NCI-H2107 treated with DMSO at 0.1 percent for 48 hours (cell line): ENCODE measurements around the gene MYOM1.

Experiments used
- DNase-seq: peaks from one replicate; lab custom pipeline; 2025; ENCODE audit not compliant: unreplicated experiment; lab: John Stamatoyannopoulos, UW

Gene MYOM1

DNA sequence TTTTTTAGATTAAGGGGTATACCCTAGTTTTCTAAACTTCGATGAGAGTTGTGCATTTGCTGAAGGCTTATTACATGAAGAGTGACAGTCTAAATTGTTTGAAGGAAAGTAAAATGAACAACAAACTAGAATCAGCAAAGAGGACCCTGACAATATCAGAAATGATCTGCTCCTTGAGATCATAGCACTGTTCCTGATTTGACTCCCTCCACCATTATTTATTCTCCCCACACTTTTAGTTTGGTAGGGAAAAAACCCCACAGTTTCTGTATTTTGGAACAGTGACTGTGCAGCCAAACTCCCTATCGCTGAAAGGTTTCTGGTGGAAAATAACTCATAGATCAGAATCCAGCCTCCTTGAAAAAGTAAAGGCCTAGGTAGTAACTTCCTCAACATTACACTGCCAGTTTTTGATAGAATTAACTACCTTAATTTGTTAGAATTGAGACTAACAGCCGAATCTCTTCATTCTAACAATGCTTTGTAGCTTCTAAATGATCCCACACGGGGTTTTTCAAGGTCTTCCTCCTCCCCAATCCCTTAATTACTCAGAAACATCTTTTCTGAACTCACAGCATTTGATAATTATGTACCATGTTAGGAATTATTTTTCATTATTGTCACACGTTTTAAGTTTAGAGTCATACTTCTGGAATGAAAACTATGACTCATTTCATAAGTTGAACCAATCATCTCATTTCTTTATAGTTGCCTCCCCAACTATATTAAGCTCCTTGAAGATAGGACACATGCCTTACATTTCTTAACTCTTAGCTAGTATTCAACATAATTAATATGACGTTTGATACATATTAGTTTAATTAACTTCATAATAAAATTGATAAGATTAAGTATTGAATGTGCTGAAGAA is 30.7 kb upstream of the MYOM1 start:
- no peak for DNase-seq

DNA sequence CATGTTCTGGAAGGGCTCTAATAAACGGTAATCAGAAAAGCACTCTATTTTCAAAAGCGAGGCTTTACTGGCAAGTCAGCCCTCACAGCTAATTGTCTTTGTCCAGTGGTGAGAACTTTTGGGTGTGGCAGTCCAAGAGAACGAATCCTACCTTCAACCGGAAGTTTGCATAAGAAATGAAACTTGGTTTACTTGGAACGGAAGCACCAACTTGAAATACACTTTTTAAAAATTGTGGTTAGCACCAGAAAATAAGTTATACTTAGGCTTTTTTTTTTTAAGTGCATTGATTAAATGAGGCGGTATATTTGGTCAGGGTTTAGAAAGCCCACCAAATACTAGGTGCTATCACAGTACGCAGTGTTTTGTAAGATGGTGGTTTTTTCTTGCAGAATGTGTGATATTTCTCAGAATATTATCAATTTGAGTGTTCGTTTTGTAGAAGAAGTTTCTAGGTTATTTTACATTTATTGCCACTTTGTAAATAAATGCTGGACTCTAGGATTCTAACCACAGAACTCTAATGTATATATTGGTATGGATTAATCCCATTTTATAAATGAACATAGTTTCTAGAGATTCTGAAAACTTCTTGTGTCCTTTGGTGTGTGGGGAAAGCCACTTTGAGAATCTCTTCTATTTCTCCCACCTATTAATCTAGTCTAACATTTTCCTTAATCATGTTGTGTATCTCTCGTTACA is 29.0 kb upstream of the MYOM1 start:
- DNase-seq, result no peak

DNA sequence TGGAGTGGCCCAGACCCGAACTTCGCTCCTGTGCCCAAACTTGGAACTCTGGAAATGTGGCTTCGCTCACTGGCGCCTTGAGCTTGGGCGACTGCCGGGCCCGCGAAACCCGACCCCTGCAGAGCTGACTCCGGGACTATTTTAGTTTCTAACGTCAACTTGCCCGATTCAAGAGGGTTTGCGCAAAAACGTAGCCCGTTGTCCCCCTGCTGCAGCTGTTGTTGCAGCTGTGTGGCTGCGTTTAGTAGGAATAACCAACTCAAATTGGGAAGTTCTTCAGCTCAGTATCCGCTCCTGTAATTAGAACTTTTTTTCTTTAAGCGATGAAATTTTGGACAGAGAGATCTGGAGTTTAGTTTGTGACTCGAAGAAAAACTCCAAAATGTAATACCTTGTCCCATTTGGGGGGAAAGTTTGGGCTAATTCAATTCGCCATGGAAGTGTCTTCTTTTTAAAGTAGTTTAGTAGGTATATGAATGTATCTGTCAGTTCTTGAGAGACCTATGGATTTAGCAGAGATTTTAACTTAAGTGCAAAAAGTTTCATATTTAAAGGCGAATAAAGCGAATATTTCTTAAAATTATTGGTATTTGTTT is 28.4 kb upstream of the MYOM1 start:
- DNase-seq, result no peak

DNA sequence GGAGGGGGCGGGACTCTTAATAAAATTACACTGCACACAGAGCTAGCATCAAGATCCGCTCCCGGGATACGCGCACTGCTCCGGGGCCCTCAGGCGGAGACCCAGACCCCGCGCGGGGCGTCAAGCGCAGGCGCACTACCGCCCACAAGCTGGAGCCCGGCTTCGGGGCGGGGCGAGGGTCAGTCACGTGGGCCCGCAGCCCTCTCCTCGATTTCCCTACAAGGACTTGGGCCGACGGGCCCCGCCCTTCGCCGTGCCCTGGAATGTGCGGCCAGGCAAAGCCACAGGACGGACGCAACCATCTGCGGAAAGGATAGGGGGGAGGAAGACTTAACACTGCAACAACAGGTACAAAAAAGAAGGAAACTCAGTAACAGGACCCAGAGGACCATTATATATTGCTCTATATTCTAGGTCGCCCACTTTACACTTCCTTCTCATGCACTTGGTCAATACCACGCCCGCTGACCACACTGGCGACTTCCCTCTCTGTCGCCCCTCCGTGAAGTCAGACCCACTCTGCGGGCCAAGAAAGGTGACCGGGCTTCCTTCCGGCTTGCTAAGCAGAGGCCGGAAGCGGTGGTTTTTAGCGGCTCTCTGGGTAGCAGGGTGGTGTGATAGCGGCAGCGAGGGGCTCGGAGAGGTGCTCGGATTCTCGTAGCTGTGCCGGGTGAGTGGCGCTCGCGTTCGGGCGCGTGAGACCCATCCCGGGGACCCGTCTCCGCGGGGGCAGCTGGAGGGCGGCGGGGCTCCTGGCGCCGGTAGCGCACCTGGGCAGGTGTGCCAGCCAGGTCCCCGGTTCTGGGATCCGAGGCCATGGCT is 27.7 kb upstream of the MYOM1 start, which contains the start of gene MYL12A:
Gene MYL12A, plus strand, starts transcription at position 562 of the 822 bp plus-strand sequence. CDS start 5,447 bp downstream, outside the sequence.
- DNase-seq, result peak; percentile 64

DNA sequence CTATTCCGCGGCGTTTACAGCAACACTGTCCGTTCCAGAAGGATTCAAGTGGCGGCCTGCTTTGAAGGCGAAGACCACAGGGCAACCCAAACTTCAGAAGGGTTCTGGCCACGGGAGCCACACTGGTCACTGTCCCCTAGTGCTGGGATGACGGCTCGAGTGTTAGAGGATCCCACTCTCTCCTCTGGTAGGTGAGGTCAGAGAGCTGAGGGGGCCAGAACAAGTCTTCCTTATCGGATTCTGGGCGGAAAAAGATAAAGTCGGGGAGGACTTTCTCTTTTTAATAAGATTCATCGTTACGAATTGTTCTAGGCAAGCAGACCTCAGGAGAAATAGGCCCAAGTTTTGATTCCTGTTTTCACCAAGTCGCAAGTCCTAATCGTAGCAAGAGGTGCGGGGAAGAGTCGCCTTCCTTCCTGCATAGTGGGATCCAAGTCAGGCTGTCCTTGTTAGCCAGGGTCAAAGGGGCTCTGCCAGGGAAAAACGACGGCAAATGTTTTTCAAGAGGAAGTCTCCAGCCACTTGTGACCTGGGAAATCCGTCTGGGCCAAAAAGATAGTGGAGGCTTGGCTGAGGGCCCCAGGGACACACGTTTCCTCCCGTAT is 27.0 kb upstream of the MYOM1 start:
- DNase-seq, result no peak

DNA sequence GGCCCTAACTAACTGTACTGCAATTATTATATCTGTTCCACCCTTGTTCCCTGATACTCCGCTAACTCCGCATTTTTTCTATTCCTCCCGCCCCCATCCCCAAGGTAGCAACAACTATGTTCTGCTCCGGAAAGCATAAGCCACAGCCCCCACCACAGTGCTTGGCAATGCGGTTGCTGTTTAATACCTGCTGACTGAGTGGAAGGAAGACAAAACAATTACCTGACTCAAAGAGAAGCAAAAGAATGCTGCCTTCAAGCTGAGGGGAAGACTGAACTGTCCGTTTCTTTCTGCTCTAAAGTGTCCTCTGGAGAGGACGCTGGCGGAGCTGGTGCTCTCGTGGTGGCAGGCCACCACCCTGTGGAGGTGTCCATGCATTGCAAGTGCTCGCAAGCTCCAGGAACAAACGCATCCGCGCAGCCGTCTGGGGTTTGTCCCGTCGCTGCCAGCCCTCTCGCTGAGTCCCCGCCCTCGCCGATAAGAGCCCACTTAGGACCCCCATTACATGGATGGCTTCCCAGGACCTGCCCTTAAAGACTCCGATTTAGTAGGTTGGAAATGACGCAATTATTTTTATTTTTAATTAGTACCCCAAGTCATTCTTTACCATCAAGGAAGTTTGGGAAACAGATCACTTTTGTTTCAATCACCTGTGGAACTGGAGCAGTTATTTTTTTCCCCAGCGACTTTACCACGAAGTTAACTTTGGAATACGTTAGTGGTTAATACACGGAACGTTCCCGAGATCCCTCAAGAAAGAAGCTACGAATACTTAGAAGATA is 26.3 kb upstream of the MYOM1 start:
- peak; percentile 38 for DNase-seq

DNA sequence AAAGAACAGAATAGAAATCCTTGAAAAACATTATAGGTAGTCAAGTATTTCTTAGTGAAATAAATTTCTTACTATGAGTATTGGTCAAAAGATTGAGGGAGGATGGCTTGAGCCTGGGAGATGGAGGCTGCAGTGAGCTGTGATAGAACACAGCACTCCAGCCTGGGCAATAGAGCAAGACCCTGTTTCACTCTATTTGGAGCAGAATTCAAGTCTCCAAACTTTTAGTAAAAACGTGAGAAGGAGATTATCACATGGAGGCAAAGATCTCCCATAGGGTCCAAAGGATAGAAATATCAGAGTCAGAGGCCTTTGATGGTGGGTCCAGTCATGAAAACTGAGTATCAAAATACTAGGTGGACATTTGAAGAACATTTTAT is 25.4 kb upstream of the MYOM1 start:
- no peak for DNase-seq

DNA sequence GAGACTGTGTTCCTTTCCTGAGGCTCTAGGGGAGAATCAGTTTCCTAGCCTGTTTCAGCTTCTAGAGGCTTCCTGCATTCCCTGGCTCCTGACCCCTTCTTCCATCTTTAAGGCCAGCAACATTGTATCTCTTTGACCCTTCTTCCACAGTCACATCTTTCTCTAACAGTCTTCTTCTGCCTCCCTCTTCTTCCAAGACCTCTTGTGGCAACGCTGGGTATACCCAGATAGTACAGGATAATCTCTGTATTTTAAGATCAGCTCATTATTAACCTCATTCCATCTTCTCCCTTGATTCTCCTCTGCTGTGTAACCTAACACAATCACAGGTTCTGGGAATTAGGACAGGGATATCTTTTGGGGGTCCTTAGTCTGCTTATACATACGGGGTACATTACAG is 19.0 kb upstream of the MYOM1 start:
- DNase-seq, result no peak

DNA sequence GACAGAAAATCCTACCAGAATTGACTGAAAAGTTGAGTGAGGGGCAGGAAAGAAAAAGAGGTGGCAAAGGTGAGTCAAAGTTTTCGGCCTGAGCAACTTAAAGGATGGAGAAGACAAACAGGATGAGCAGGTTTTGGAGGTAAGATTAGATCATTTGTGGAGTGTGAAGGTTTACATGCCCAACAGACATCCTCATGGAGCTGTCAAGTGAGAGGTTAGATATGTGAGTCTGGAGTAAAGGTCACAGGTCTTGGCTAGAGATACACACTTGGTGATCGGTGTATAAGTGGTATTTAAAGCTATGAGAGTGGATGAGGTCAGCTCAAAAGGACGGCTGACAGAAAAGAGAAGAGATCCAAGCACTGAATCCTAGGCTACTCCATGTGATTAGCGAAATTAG is 16.7 kb upstream of the MYOM1 start:
- no peak for DNase-seq

DNA sequence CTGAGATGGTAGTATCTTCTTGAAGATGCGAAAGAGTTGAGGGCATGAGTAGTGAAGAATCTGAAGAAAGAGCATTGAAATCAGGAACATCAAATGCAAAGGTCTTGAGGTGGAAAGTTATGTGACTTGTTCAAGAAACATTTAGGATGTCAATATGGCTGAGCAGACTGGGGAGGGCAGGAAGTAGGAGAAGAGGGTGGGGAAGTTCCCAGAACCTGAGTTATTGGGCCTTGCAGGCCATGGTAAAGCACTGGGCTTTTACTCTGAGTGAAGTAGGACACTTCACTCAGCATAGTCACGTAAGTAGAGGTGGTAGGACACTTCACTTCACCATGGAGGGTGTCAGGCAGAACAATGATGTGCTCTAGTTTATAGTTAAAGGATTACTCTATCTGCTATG is 16.1 kb upstream of the MYOM1 start:
- DNase-seq, result no peak

DNA sequence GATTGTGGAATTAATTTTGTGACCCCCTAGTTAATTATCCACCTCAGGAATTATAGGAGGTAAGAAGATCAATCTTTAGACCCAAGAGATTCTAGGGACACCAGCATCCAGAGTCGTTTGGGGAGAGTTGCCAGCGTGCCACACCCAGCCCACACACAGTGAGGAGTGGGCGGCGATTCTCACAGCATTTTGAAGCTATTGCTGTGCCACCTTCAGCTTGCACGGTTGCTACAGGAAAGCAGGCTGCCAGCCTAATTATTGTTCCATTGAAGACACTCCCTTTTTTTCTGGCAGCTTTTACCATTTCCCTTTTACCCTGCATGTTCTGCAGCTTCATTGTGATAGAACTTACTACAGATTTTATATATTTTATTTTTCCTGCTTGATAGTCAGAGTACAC is 14.7 kb upstream of the MYOM1 start:
- DNase-seq, result no peak

DNA sequence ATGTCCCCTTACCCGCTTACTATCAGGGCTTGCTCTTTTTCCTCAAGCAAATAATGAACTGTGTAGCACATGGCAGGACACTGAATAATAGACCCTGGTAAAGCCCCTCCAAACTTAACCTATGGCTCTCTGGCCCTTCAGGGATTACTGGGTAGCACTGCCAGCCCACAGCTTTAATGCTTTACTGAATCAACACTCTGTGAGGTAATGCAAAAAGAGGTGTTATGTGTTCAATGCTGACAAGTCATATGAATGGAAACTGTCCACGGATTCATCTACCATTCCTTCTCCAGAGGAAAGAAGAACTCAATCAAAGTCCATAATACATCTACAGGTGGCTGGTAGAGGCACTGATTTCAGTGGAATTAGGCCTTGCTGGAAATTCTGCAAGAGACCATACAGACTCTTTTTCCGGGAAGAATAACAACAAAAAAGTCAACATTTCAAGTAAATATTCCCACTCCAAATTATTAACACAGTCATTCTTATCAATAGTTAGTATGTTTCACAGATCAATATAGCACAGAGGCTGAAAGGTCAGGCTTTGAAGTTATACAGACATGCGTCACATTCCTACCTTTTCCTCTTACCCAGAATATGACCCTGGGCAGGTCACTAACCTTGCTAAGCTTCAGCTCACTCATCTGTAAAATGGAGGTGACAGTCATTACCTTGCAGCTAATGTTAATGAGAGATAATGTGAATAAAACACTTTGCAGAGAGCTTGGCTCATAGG is 13.8 kb upstream of the MYOM1 start:
- no peak for DNase-seq

DNA sequence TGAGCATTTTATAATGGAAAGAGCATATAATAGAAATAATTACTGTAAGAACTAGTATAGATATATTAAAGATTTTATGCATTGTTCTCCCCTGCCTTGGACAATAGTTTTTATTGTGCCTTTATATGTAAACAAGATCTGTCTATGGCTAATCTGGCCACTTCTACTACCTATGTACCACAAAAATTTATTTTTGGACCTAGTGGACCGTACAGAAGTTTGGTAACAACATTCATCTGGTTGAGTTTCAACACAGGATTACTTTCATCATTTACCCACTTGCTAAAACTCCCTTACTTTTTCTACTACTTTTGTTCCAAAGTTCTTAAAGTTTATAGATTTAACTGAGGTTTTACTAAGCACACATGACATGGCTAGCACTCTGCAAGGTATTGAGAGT is 13.2 kb upstream of the MYOM1 start:
- no peak for DNase-seq

DNA sequence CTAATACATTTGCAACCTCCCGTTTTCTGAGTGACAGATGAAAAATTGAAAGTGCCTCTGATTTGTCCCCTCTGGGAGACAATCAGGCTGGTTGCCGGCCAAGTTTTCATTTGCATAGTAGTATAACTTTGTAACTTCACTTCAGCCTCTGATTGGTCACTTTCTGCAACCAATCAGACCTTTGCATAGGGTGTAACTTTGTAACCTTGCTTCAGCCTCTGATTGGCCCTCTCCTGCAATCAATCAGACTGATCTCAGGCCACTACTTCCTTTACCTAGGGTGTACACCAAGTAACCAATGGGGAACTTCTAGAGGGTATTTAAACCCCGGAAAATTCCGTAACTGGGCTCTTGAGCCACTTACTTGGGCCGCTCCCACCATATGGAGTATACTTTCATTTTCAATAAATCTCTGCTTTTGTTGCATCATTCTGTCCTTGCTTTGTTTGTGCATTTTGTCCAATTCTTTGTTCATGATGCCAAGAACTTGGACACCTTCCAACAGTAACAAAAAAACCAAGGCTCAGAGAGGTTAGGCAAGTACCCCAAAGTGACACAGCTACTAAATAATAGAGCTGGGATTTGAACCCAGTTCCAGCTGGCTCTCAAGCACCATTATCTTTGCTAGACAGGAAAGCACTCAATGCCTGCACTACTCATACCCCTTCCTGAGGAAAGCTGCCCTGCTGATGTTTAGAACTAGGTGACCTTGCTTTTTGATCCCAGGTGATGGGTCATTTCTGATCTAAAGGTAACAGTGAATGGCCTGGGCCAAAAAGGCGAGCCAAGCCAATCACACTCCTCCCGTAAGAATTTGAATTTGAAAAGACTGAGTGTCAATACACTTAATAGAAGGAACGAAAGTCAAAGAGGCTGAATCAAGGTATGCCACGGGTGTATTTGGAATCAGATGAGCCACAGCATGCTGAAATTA is 10.9 kb upstream of the MYOM1 start:
- no peak for DNase-seq

DNA sequence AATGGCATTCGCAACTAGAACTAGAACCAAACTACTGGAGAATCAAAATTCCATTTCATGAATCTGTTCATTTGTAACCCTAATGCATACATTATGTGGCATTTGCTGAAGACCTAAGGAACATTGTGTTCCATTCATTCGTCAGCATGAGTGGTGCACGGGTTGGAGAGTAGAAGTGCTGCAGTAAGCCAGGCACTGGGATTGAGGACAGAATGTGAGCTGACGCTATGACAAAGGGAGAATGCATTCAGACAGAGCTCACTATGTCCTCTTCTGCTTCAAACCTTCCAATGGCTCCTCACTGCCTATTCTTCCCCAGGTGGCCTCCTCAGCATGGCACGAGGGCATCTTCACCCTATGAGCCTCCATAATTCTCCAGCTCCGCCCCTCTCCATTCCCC is 6.3 kb upstream of the MYOM1 start:
- DNase-seq, result no peak

DNA sequence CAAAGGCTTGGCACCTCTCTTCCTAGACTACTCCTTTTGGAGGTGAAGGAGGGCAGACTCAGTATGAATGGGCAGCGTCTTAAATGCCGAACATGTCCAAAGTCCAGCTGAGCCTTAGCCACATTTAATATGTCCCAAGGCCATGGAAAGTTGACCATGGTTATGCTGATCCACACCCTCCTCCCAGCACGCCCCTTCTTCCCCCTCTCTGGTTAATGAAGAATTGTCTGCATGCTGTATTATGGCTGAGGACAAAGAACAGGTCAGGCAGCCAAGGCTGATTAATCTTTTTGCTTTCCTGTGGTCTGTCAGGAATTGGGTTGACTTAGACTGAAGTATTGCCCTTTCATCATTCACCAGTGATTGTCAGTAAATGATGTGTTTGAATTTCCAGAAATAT is 5.8 kb upstream of the MYOM1 start:
- DNase-seq, result no peak

DNA sequence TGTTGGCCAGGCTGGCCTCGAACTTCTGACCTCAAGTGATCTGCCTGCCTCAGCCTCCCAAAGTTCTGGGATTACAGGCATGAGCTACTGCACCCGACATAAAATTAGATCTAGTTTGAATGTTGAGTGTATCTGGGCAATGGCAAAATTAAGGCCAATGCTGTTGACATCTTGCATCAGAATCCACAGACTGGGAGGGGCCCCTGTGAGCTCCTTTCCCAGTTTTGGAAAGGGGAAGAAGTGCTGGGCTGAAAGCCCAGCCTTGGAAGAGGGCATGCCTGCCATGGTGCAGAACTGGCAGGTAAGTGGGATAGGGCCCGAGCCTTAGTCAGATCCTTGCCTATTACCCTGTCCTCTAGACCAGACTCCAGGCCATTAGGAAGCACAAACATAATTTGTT is 4.5 kb upstream of the MYOM1 start:
- DNase-seq, result no peak

DNA sequence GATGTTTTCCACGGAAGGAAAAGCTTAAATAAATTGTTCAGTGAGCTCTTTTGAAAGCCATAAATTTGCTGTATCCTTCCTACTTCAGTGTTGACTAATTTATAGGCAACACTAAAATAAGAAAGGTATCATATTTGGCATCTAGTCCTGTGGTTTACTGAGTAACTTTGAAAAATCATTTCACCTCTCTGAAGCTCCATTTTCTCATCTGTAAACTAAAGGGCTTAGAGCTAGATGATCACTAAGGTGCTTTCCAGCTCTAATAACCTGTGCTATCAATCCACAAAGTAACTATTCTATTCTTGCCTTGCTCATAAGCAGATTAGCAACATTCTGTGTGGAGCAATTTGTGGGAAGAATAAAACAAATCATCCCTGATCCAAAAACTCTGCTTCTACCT is 3.6 kb upstream of the MYOM1 start:
- no peak for DNase-seq
